Retinal pigment epithelial cell (primary cell): Measurements from ENCODE around the gene SLIT1.

ENCODE experiments used
- DNase-seq: peaks from one replicate; pipeline ENCODE4 v3.0.0-alpha.2; 2010; ENCODE audit warnings: low read depth
- H3K4me3 ChIP-seq: 2 replicates; pipeline ENCODE4 v1.5.1; 2011; ENCODE audit warnings: mild to moderate bottlenecking, low read length, control low read depth, moderate library complexity
- TF ChIP-seq, protein P1 (sequence below): conservative IDR thresholded peaks from 2 replicates; pipeline ENCODE4 v1.5.1; 2011; ENCODE audit warnings: low read depth, low read length, control low read depth, inconsistent platforms

SLIT1 gene

DNA sequence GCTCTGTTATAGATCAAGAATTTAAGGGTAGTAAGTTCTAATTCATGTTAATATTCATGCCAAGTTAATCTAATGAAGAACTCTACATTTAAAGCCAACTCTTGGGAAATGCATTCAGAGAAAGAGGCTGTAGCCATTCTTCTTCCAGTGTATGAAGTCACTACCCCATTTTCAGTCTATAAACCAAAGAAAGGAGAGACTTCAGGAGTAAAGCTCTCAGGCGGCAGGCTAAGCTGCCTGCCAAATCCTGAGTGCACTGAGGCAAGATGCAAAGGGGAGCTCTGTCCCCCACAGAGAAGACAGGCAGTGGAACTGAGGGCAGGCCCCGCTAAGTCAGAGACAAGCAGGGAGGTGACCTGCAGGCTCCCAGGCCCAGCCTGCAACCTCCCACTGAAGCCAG, 41.5 kb downstream of the SLIT1 start:
- TF ChIP-seq, protein P1, sequence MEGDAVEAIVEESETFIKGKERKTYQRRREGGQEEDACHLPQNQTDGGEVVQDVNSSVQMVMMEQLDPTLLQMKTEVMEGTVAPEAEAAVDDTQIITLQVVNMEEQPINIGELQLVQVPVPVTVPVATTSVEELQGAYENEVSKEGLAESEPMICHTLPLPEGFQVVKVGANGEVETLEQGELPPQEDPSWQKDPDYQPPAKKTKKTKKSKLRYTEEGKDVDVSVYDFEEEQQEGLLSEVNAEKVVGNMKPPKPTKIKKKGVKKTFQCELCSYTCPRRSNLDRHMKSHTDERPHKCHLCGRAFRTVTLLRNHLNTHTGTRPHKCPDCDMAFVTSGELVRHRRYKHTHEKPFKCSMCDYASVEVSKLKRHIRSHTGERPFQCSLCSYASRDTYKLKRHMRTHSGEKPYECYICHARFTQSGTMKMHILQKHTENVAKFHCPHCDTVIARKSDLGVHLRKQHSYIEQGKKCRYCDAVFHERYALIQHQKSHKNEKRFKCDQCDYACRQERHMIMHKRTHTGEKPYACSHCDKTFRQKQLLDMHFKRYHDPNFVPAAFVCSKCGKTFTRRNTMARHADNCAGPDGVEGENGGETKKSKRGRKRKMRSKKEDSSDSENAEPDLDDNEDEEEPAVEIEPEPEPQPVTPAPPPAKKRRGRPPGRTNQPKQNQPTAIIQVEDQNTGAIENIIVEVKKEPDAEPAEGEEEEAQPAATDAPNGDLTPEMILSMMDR, result no peak
- DNase-seq, result no peak
- H3K4me3 ChIP-seq, result no peak overlapping the region

DNA sequence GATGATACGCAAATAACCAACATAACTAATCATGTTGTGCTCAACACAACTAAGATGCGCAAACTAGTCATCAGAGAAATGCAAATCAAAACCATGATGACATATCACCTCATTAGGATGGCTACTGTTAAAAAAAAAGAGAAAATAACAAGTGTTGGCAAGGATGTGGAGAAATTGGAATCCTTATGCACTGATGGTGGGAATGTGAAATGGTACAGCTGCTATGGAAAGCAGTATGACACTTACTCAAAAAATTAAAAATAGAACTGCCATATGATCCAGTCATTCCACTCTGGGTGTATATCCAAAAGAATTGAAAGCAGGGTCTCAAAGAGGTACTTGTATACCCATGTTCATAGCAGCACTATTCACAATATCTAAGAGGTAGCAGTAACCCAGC, 42.9 kb downstream of the SLIT1 start:
- no peak for DNase-seq
- TF ChIP-seq, protein P1, result no peak
- no peak overlapping the region for H3K4me3 ChIP-seq

DNA sequence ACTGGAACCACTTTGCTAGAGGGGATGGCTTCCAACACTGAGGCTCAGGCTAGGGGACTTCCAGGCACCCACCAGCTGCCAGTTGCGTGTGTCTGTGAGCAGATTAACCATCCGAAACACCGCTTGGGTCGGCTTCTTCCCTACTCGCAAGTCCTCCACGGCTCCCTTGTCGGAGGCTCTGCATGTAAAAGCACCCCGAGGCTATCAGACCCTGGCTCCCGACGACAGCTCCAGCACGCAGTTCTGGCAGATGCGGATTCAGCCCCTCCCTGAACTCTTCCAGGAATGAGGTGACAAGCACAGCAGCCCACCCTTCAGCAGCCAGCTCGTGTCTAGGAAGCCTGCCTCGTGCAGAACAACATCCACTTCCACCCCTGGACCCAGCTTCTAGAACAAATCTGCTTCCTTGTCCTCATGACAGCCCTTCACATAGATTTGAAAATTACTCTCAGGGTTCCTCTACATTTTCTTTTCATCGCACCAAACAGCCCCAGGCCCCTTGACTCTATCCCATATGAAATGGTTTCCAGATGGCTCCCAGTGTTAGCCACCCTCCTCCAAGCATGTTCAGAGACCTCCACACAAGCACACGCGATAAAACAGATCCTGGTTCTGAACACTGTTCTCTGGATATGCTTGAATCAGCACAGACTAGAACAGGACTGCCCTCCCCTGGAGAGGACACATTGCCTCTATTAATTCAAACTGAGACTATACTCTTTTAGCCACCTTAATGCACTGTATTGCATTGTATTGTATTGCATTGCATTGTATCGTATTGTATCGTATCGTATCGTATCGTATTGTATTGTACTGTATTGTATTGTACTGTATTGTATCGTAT, 44.6 kb downstream of the SLIT1 start:
- no peak for DNase-seq
- TF ChIP-seq, protein P1, result no peak
- no peak overlapping the region for H3K4me3 ChIP-seq

DNA sequence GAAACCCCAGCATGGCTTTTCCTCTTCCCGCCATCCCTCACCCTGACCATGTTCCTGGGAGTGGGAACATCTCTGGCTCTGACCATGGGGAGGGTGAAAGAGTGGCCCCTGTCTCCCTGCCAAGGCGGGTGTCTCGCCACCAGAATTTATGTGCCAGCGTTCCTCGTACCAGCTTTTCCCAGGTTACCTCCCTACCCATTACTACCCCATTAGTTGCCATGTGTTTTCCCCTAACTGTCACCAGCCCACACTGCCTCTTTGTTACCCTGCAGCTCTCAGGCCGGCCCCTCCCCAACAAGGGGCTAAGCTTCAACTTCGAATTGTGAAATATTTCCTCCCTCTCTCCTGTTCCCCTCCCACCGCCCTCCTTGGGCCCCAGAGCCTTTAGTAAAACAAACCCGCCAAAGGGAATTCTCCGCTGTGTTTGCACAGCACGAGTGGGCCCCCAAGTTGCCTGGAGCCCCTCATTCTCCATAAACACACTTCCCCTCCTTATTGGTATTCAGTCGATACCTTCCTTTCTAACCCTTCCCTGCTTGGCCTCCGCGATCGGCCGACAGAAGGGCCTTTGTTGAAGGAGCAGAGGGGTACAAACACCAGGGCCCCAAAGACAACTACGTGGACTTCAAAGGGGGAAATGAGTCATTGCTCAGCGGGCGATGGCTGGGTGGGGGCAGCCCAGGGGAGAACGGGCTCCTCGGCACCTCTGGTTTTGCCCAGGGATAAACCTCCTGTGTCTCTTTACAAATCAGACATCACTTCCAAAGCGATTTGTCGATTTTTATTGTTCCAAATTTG, 45.5 kb downstream of the SLIT1 start:
- TF ChIP-seq, protein P1, result no peak
- H3K4me3 ChIP-seq, result no peak overlapping the region
- DNase-seq, result no peak

DNA sequence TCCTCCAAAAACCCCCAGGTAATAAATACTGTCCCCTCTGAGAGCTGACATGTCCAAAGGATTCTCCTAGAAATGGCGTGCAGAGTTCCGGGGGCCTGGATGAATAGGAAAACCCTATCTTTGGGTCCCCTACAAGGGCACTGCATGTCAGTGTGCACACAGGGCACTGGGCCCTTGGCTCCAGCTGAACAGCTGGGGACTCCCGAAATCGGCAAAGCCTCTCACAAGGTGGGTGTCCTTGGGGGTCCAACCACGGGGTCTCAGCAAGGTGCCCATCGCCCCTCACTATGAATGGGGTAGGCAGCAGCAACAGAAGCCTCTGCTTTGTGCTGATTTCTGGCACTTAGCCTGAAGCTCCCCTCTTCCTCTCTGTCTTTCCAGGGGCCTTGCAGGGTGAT, 46.1 kb downstream of the SLIT1 start:
- TF ChIP-seq, protein P1, result no peak
- H3K4me3 ChIP-seq, result no peak overlapping the region
- DNase-seq, result no peak

DNA sequence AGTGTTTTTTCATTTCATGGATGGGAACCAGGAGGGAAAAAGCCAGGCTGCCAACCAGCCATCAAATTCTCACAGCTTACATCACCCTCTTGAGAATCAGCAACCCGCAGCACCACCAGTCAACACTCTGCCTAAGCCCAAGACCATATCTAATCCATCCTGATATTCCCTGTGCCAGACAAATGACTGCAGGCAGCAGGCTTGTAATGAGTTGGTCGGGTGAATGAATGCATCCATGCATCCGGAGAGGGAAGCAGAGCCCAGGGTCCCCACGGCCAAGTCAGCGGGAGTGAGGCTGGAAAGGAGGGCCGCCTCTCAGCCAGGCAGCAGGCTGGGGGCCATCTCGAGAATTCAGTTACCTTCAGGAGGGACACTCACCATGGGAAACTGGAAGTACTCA, 46.9 kb downstream of the SLIT1 start:
- TF ChIP-seq, protein P1, result no peak
- no peak overlapping the region for H3K4me3 ChIP-seq
- DNase-seq, result no peak
